ENCODE data around the gene FHAD1.

The FHAD1 gene

DNA sequence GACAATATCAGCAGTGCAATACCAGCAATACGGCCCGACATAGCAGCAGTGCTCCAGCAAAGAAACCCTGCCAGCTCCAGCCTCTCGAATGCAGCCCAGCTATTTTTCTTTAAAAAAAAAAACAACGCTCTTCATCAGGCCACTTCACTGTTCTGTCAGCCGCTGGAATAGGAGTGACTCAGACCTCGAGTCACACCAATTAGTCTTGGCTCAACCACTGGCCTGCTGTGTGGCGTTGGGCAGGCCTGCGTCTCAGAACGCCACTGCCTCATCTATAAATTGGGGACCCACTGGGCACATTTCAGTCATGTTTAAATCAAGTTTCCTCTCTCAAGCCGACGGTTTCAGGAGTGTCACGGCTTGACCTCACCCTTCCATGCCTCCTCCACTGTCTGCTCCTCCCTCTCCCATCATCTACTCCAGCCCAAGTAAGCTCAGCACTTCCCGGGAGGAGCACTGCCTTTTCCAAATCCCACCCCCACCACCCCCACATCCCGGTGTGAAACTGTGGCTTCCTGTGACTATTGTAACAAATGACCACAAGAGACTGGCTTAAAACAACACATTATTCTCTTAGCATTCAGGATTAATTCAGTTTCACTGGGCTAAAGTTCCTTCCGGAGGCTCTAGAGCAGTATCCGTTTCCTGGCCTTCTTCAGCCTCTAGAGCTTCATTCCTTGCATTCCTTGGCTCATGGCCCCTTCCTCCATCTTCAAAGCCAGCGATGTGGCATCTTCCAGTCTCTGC, 90.8 kb downstream of the FHAD1 start:
- DNase-seq (ENCODE audit: low read depth) = peak; percentile 69
- TF ChIP-seq, protein P1, sequence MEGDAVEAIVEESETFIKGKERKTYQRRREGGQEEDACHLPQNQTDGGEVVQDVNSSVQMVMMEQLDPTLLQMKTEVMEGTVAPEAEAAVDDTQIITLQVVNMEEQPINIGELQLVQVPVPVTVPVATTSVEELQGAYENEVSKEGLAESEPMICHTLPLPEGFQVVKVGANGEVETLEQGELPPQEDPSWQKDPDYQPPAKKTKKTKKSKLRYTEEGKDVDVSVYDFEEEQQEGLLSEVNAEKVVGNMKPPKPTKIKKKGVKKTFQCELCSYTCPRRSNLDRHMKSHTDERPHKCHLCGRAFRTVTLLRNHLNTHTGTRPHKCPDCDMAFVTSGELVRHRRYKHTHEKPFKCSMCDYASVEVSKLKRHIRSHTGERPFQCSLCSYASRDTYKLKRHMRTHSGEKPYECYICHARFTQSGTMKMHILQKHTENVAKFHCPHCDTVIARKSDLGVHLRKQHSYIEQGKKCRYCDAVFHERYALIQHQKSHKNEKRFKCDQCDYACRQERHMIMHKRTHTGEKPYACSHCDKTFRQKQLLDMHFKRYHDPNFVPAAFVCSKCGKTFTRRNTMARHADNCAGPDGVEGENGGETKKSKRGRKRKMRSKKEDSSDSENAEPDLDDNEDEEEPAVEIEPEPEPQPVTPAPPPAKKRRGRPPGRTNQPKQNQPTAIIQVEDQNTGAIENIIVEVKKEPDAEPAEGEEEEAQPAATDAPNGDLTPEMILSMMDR (IDR thresholded peaks at IDR 0.05; ENCODE audit: low read length, missing control alignments) = no peak
- no peak overlapping the region for H3K4me3 ChIP-seq (replicated peaks; ENCODE audit: low read depth, low read length)

DNA sequence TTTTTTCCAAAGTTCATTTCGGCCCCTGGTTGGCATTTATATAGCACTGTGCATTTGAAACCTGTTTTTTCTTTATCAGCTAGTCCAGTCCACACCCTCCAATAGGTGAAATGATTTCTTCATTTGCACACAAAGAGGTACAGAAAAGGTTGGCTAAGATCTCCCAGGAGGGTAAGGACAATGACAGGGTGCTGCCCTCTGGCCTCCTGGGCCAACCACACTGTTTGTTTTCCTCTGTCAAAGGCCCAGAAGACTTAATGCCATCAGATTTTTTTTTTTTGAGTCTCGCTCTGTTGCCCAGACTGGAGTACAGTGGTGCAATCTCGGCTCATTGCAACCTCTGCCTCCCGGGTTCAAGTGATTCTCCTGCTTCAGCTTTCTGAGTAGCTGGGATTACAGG, 92.5 kb downstream of the FHAD1 start:
- H3K4me3 ChIP-seq (replicated peaks; ENCODE audit: low read depth, low read length) = no peak overlapping the region
- TF ChIP-seq, protein P1 (IDR thresholded peaks at IDR 0.05; ENCODE audit: low read length, missing control alignments) = no peak
- no peak for DNase-seq (ENCODE audit: low read depth)

DNA sequence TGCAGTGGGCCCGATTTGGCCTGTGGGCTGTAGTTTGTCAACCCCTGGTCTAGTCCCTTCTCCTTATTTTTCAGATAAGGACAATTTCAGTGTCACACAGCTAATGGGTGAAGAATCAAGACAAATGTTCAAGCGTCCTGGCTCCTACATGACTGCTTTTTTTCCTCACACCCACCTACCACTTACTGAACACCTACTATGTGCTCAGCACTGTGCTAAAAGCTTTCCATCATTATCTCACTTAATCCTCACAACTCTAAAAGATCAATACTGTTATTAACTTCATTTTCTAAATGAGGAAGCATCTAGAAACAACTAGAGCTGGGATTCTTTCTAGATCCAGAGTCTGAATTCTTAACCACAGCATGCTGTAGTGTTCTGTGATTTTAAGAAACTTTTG, 94.2 kb downstream of the FHAD1 start:
- TF ChIP-seq, protein P1 (IDR thresholded peaks at IDR 0.05; ENCODE audit: low read length, missing control alignments) = no peak
- H3K4me3 ChIP-seq (replicated peaks; ENCODE audit: low read depth, low read length) = no peak overlapping the region
- DNase-seq (ENCODE audit: low read depth) = no peak

DNA sequence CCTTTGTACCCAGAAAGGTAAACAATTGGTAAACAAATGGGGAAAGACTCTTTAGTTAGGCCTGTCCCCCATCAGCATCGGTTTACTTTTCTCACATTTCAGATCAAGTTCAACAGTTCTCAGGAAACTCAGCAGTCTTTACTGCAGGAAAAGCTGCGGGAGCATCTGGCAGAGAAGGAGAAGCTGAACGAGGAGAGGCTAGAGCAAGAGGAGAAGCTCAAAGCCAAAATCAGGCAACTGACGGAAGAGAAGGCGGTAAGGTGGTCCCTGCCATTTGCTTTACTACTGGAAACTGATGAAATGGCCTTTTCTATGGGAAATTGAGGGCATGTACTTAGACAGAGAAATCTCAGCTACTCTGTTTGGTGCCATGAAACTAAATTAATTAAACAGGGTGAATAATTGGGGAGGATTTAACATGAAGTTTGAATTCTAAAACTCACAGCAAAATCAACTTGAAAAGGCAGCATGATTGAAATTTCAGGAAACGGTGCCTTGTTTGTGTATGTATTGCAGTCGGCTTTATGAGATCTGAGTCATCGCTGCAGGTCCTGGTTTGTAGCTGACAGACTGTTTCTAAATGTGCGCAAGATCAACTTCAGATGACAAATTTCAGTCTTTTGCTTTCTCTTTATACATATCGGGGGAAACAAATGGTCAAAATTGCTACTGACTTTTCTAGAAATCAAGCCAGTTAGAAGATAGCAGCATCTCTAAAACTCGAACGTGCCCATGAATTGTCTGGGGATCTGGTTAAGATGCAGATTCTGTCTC, 94.8 kb downstream of the FHAD1 start:
- H3K4me3 ChIP-seq (replicated peaks; ENCODE audit: low read depth, low read length) = no peak overlapping the region
- DNase-seq (ENCODE audit: low read depth) = peak; percentile 52
- TF ChIP-seq, protein P1 (IDR thresholded peaks at IDR 0.05; ENCODE audit: low read length, missing control alignments) = no peak

DNA sequence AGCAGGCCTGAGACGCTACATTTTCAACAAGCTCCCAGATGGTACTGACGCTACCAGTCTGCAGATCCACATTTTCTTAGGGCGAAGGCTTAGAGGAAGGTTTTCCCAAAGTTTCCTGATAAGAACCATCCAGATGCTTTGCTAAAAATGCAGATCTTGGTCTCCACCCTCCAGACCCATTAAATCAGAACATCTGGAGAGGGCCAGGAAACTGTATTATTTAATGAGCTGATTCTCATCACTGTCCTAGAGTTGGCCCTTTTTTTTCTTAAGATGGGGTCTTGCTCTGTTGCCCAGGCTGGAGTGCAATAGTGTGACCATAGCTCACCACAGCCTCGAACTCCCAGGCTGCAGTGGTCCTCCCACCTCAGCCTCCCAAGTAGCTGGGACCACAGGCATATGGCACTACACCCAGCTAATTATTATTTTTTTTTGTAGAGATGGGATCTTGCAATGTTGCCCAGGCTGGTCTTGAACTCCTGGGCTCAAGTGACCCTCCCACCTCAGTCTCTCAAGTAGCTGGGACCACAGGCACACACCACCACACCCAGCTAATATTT, 95.5 kb downstream of the FHAD1 start:
- H3K4me3 ChIP-seq (replicated peaks; ENCODE audit: low read depth, low read length) = no peak overlapping the region
- TF ChIP-seq, protein P1 (IDR thresholded peaks at IDR 0.05; ENCODE audit: low read length, missing control alignments) = no peak
- DNase-seq (ENCODE audit: low read depth) = no peak

DNA sequence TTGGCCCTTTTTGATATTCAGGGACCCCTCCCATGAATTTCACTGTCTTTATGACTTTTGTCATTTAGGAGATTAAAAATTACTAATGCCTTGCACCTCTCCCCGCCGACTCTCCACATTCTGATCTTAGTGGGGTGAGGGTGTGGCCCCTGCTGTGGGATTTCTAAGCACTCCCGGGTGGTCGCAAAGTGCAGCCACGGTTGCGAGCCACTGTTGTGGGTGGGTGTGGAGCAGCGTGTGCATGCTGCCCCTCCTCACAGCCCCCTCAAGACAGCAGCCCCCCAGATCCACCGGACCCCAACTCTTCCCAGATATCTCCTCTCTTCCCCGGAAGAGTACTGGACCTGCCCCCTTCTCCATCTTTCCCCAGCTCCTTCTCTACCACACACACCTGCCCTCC, 96.1 kb downstream of the FHAD1 start:
- DNase-seq (ENCODE audit: low read depth) = no peak
- no peak overlapping the region for H3K4me3 ChIP-seq (replicated peaks; ENCODE audit: low read depth, low read length)
- TF ChIP-seq, protein P1 (IDR thresholded peaks at IDR 0.05; ENCODE audit: low read length, missing control alignments) = no peak
